CD4-positive, alpha-beta T cell treated with Interleukin-4 for 4 hours (primary cell): ENCODE results near the gene MCAM.
A peak's percentile ranks its signal among the peaks of the same experiment; 100 is the strongest.

Experiments
- DNase-seq: peaks from one replicate; pipeline ENCODE4 v3.0.0-alpha.2; 2020

Gene MCAM

GRCh38 chr11:119316729-119317591 is at the start of gene MCAM:
Gene MCAM, minus strand, starts transcription at chr11:119317130. Its CDS starts 29 bp downstream, at chr11:119317101.
- no peak for DNase-seq

- DNase-seq, result no peak
These were observed 48.2 kb upstream of the MCAM start for GRCh38 chr11:119365071-119365591.

GRCh38 chr11:119363851-119364590 is 47.1 kb upstream of the MCAM start:
- no peak for DNase-seq

- DNase-seq, result no peak
These were observed 46.3 kb upstream of the MCAM start for GRCh38 chr11:119363081-119363850.

GRCh38 chr11:119362741-119363080 is 45.8 kb upstream of the MCAM start:
- DNase-seq, result no peak

GRCh38 chr11:119361941-119362725 is 45.2 kb upstream of the MCAM start:
- DNase-seq, result no peak

GRCh38 chr11:119361056-119361787 is 44.3 kb upstream of the MCAM start:
- DNase-seq, result no peak

- no peak for DNase-seq
These were observed 42.7 kb upstream of the MCAM start for GRCh38 chr11:119359365-119360214.

GRCh38 chr11:119357074-119357473 is 40.1 kb upstream of the MCAM start:
- DNase-seq, result no peak

- peak; percentile 56 for DNase-seq
These were observed 39.6 kb upstream of the MCAM start for GRCh38 chr11:119356349-119357031.

- DNase-seq, result no peak
These were observed 38.3 kb upstream of the MCAM start for GRCh38 chr11:119355091-119355843.

GRCh38 chr11:119352857-119353260 is 35.9 kb upstream of the MCAM start:
- no peak for DNase-seq

- DNase-seq, result no peak
These were observed 34.3 kb upstream of the MCAM start for GRCh38 chr11:119351232-119351631.

GRCh38 chr11:119350302-119350701 is 33.4 kb upstream of the MCAM start:
- no peak for DNase-seq

- no peak for DNase-seq
These were observed 31.1 kb upstream of the MCAM start for GRCh38 chr11:119347940-119348605.

GRCh38 chr11:119347242-119347641 is 30.3 kb upstream of the MCAM start:
- no peak for DNase-seq

- DNase-seq, result no peak
These were observed 29.7 kb upstream of the MCAM start, which contains the start of gene MFRP for GRCh38 chr11:119346605-119347004. Gene MFRP, minus strand, starts transcription at chr11:119346705. Its CDS starts 192 bp downstream, at chr11:119346513.

GRCh38 chr11:119345685-119346084 is 28.8 kb upstream of the MCAM start:
- DNase-seq, result no peak
